SK-N-SH (cell line): ENCODE results near the gene ATP2B2. TPM values are rescaled to one million over a fixed set of nuclear protein-coding genes. Genes with fewer than 3 reads are reported as not detected.

Source experiments
- CTCF ChIA-PET: fragments of 300-600, 350-600 bp; formaldehyde crosslinking; extraction: SDS; loops from one replicate; lab custom pipeline; 2021; lab: Yijun Ruan, JAX
- POLR2A ChIA-PET: fragments of 350-600 bp; sonication (Branson Sonifier 250); formaldehyde crosslinking; extraction: SDS; loops from one replicate; lab custom pipeline; 2020; ENCODE audit warnings: antibody characterized with exemption, inconsistent platforms; lab: Yijun Ruan, JAX
- DNase-seq: peaks from one replicate; pipeline ENCODE4 v3.0.0; 2012
- H2AFZ ChIP-seq: fragments of 200-600 bp; sonication (generic); 2 replicates; pipeline ENCODE4 v1.8.1; 2016; ENCODE audit warnings: antibody characterized with exemption, mild to moderate bottlenecking, low read depth
- H3F3A ChIP-seq: fragments of 200-600 bp; sonication (generic); replicated peaks from 2 replicates; pipeline ENCODE3; 2016; ENCODE audit warnings: antibody characterized with exemption, mild to moderate bottlenecking; ENCODE audit not compliant: insufficient read depth
- H3K27ac ChIP-seq, 2 experiments: fragments of 200-500 bp in 1 of 2; fragments of 200-600 bp in 1 of 2; sonication (Bioruptor generic) in 1 of 2; sonication (generic), shearing (Covaris generic) in 1 of 2; 2 replicates each; pipeline versions ENCODE4 v1.5.1 to v1.6.1; 2014 to 2016; ENCODE audit warnings: low read depth in 2 of 2, inconsistent platforms in 1 of 2, low read length in 1 of 2, mild to moderate bottlenecking in 1 of 2, mixed read lengths in 1 of 2
- H3K27me3 ChIP-seq: fragments of 200-600 bp; sonication (generic), shearing (Covaris generic); 2 replicates; pipeline ENCODE4 v1.6.1; 2016; ENCODE audit warnings: mixed run types; ENCODE audit not compliant: insufficient read depth
- H3K36me3 ChIP-seq, 2 experiments: fragments of 200-500 bp in 1 of 2; fragments of 200-600 bp in 1 of 2; sonication (Bioruptor generic) in 1 of 2; sonication (generic) in 1 of 2; replicated peaks in 1 of 2; 2 replicates each; pipeline versions ENCODE3 to v1.5.1; 2014 to 2016; ENCODE audit warnings: low read length in 1 of 2, mild to moderate bottlenecking in 1 of 2; ENCODE audit not compliant: insufficient read depth in 2 of 2, control insufficient read depth in 1 of 2
- H3K4me1 ChIP-seq, 2 experiments: fragments of 200-500 bp in 1 of 2; fragments of 200-600 bp in 1 of 2; sonication (Bioruptor generic) in 1 of 2; sonication (generic), shearing (Covaris generic) in 1 of 2; 2 replicates each; pipeline versions ENCODE4 v1.5.1 to v1.6.1; 2014 to 2016; ENCODE audit warnings: low read depth in 1 of 2, low read length in 1 of 2, mixed run types in 1 of 2; ENCODE audit not compliant: insufficient read depth in 2 of 2, control insufficient read depth in 1 of 2
- H3K4me2 ChIP-seq: fragments of 200-600 bp; sonication (generic), shearing (Covaris generic); 2 replicates; pipeline ENCODE4 v1.6.1; 2017; ENCODE audit warnings: mixed run types
- H3K4me3 ChIP-seq, 2 experiments: fragments of 200-500 bp in 1 of 2; fragments of 200-600 bp in 1 of 2; sonication (Bioruptor generic) in 1 of 2; sonication (generic), shearing (Covaris generic) in 1 of 2; 2 replicates each; pipeline versions ENCODE4 v1.5.1 to v1.8.1; 2014 to 2016; ENCODE audit warnings: low read depth in 2 of 2, inconsistent platforms in 1 of 2, low read length in 1 of 2, mild to moderate bottlenecking in 1 of 2, mixed read lengths in 1 of 2, moderate library complexity in 1 of 2
- H3K79me2 ChIP-seq: fragments of 200-600 bp; sonication (generic); 2 replicates; pipeline ENCODE4 v1.8.1; 2017; ENCODE audit warnings: mild to moderate bottlenecking; ENCODE audit not compliant: insufficient read depth
- H3K9ac ChIP-seq: fragments of 200-600 bp; sonication (generic); 2 replicates; pipeline ENCODE4 v1.6.1; 2017; ENCODE audit warnings: mixed run types
- H3K9me2 ChIP-seq: fragments of 200-600 bp; sonication (generic); 2 replicates; pipeline ENCODE4 v1.6.1; 2017; ENCODE audit warnings: mixed run types
- H3K9me3 ChIP-seq: fragments of 200-600 bp; sonication (generic); 2 replicates; pipeline ENCODE4 v1.6.1; 2017; ENCODE audit warnings: mixed run types, mild to moderate bottlenecking, moderate library complexity
- H4K20me1 ChIP-seq: fragments of 200-600 bp; sonication (generic); 2 replicates; pipeline ENCODE4 v1.6.1; 2017; ENCODE audit warnings: mild to moderate bottlenecking, mixed run types; ENCODE audit not compliant: insufficient read depth
- EP300 ChIP-seq, 2 experiments: IDR thresholded peaks; 2 replicates each; pipeline versions ENCODE4 v1.4.0 to v1.6.1; 2012; ENCODE audit warnings: borderline replicate concordance in 1 of 2, low read depth in 1 of 2, low read length in 1 of 2
- FOSL2 ChIP-seq: IDR thresholded peaks from 2 replicates; pipeline ENCODE4 v1.4.0; 2012; ENCODE audit warnings: low read depth, mild to moderate bottlenecking, moderate library complexity, borderline replicate concordance
- GABPA ChIP-seq: IDR thresholded peaks from 2 replicates; pipeline ENCODE4 v1.4.0; 2012; ENCODE audit warnings: low read depth, mild to moderate bottlenecking
- MXI1 ChIP-seq: IDR thresholded peaks from 2 replicates; pipeline ENCODE4 v1.6.1; 2012; ENCODE audit warnings: mild to moderate bottlenecking, low read depth, low read length, improper control_type of control experiment
- POLR2AphosphoS5 ChIP-seq: IDR thresholded peaks from 2 replicates; pipeline ENCODE4 v1.6.1; 2012; ENCODE audit warnings: low read depth, low read length
- RCOR1 ChIP-seq: fragments of 150-350 bp; IDR thresholded peaks from 2 replicates; pipeline ENCODE4 v1.6.1; 2017; ENCODE audit warnings: antibody characterized with exemption, low read length
- RFX5 ChIP-seq: IDR thresholded peaks from 2 replicates; pipeline ENCODE4 v1.6.1; 2012; ENCODE audit warnings: mild to moderate bottlenecking, improper control_type of control experiment, low read length
- RXRA ChIP-seq: IDR thresholded peaks from 2 replicates; pipeline ENCODE4 v1.4.0; 2012; ENCODE audit warnings: low read depth, mild to moderate bottlenecking, borderline replicate concordance
- SMC3 ChIP-seq: IDR thresholded peaks from 2 replicates; pipeline ENCODE4 v1.6.1; 2012; ENCODE audit warnings: low read depth, low read length, improper control_type of control experiment
- TCF12 ChIP-seq: IDR thresholded peaks from 2 replicates; pipeline ENCODE4 v1.4.0; 2012
- YY1 ChIP-seq: IDR thresholded peaks from 2 replicates; pipeline ENCODE4 v1.4.0; 2012; ENCODE audit warnings: low read depth, mild to moderate bottlenecking
- WGBS: methylation state at CpG from one replicate; pipeline ENCODE4 v1.1.6; 2017; ENCODE audit warnings: low lambda C conversion rate; 5-methylcytosine and 5-hydroxymethylcytosine counted together
- polyA plus RNA-seq, 3 experiments: library from polyadenylated mRNA; depleted of rRNA; stranded (reverse); fragments of >200 nt; gene quantifications; 2 replicates each; pipeline ENCODE4 v1.2.3, GENCODE V29; 2012
- TF ChIP-seq, protein P1 (sequence below): IDR thresholded peaks from 2 replicates; pipeline ENCODE4 v1.4.0; 2012; ENCODE audit warnings: low read depth, borderline replicate concordance
- TF ChIP-seq, protein P2 (sequence below): fragments of 150-350 bp; IDR thresholded peaks from 2 replicates; pipeline ENCODE4 v1.6.1; 2017; ENCODE audit warnings: antibody characterized with exemption, low read length, low read depth, borderline replicate concordance
- TF ChIP-seq, protein P3 (sequence below): IDR thresholded peaks from 2 replicates; pipeline ENCODE4 v1.4.0; 2012; ENCODE audit warnings: low read depth, borderline replicate concordance
- TF ChIP-seq, protein P4 (sequence below): IDR thresholded peaks from 2 replicates; pipeline ENCODE4; 2012
- TF ChIP-seq, protein P5 (sequence below): fragments of 200-600 bp; sonication (generic); IDR thresholded peaks from 2 replicates; pipeline ENCODE4 v1.6.1; 2017; ENCODE audit warnings: antibody characterized with exemption, mild to moderate bottlenecking, moderate library complexity
- TF ChIP-seq, protein P6 (sequence below): IDR thresholded peaks from 2 replicates; pipeline ENCODE4 v1.6.1; 2012; ENCODE audit warnings: mild to moderate bottlenecking, low read depth, low read length, moderate library complexity

The ATP2B2 gene
- polyA plus RNA-seq, 1 of the 3 experiments (the other 2 are of a cell fraction) = 0.15 TPM

DNA sequence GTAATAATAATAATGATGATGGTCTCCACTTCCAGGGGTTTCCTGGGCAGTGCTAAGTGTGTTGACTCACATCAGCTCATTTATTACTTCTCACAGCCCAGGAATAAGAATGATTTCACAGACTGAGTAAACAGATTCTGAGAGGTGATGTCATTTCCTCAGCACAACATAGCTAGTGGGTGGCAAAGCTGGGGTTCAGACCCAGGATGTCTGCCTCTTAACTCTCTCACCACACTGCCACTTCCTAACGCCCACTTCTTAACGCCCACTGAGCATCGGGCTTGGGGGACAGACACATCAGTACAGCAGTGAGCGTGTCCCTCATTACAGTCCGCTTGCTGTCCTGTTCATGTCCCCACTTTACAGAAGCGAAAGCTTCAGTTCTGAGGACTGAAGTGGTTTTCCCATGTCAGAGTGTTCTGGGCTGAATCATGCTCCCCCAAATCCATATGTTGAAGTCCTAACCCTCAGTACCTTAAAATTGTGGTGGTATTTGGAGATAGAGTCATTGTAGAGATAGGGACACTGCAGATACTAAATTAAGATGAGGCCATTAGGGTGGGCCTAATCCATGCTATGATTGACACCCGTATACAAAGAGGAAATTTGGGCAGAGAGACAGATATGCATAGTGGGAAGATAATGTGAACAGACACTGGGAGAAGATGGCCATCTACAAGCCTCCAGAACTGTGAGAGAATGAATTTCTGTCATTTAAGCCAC, 68.0 kb downstream of the ATP2B2 start (continued):
- TF ChIP-seq, protein P1, sequence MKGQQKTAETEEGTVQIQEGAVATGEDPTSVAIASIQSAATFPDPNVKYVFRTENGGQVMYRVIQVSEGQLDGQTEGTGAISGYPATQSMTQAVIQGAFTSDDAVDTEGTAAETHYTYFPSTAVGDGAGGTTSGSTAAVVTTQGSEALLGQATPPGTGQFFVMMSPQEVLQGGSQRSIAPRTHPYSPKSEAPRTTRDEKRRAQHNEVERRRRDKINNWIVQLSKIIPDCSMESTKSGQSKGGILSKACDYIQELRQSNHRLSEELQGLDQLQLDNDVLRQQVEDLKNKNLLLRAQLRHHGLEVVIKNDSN = no peak
- TF ChIP-seq MXI1 (no peak), GABPA (no peak)

DNA sequence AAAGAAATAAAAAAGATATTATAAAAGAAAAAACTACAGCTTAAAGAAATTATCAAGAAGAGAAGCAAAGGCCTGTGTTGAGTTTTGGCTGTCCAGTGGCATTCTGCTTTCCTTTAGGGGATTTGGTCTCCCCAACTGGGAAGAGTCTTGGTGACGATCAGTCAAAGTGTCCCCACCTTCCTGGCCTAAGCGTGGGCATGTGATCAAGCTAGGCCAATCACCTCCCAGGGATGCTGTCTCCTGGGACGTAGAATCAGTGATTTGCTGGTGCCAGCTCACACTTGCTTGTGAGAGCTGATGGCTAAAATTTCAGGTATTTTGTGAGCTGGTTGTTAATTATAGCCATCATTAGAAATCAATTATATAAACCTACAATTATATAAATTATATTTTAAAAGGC, 69.5 kb downstream of the ATP2B2 start:
- WGBS = 44% methylated on average over 2 of the region's 3 CpGs
- Histone ChIP-seq H4K20me1 (no peaks in the 10 kb centered on the region), H2AFZ (no peak overlapping the region), H3K4me1 (peaks cover 5 to 18% of the 10 kb centered on the region in 2 experiments; a peak in 2 of 4 replicates), H3K27ac (no peak overlapping the region), H3K4me3 (no peak overlapping the region), H3K4me2 (no peak overlapping the region), H3K9me3 (no peaks in the 10 kb centered on the region), H3K27me3 (no peaks in the 10 kb centered on the region), H3F3A (no peaks in the 10 kb centered on the region), H3K9ac (no peak overlapping the region), H3K9me2 (no peaks in the 10 kb centered on the region)
- DNase-seq = no peak
- CTCF ChIA-PET = interaction anchor here (1.2 kb wide), 1 partner anchor 302 kb away, joined by 4 read pairs; no protein-coding TSS in a partner anchor
- POLR2A ChIA-PET = no interaction called here
- no peak for TF ChIP-seq MXI1
- TF ChIP-seq POLR2AphosphoS5 = no peak
- no peak for TF ChIP-seq EP300 (IDR thresholded peaks at IDR 0.05; ENCODE audit: borderline replicate concordance in 1 of 2, low read depth in 1 of 2, low read length in 1 of 2)
- TF ChIP-seq, protein P2, sequence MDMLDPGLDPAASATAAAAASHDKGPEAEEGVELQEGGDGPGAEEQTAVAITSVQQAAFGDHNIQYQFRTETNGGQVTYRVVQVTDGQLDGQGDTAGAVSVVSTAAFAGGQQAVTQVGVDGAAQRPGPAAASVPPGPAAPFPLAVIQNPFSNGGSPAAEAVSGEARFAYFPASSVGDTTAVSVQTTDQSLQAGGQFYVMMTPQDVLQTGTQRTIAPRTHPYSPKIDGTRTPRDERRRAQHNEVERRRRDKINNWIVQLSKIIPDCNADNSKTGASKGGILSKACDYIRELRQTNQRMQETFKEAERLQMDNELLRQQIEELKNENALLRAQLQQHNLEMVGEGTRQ = no peak
- TF ChIP-seq, protein P3, sequence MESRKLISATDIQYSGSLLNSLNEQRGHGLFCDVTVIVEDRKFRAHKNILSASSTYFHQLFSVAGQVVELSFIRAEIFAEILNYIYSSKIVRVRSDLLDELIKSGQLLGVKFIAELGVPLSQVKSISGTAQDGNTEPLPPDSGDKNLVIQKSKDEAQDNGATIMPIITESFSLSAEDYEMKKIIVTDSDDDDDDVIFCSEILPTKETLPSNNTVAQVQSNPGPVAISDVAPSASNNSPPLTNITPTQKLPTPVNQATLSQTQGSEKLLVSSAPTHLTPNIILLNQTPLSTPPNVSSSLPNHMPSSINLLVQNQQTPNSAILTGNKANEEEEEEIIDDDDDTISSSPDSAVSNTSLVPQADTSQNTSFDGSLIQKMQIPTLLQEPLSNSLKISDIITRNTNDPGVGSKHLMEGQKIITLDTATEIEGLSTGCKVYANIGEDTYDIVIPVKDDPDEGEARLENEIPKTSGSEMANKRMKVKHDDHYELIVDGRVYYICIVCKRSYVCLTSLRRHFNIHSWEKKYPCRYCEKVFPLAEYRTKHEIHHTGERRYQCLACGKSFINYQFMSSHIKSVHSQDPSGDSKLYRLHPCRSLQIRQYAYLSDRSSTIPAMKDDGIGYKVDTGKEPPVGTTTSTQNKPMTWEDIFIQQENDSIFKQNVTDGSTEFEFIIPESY = no peak
- TF ChIP-seq RFX5 = no peak
- TF ChIP-seq, protein P4, sequence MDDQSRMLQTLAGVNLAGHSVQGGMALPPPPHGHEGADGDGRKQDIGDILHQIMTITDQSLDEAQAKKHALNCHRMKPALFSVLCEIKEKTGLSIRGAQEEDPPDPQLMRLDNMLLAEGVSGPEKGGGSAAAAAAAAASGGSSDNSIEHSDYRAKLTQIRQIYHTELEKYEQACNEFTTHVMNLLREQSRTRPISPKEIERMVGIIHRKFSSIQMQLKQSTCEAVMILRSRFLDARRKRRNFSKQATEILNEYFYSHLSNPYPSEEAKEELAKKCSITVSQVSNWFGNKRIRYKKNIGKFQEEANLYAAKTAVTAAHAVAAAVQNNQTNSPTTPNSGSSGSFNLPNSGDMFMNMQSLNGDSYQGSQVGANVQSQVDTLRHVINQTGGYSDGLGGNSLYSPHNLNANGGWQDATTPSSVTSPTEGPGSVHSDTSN = no peak
- TF ChIP-seq, protein P5, sequence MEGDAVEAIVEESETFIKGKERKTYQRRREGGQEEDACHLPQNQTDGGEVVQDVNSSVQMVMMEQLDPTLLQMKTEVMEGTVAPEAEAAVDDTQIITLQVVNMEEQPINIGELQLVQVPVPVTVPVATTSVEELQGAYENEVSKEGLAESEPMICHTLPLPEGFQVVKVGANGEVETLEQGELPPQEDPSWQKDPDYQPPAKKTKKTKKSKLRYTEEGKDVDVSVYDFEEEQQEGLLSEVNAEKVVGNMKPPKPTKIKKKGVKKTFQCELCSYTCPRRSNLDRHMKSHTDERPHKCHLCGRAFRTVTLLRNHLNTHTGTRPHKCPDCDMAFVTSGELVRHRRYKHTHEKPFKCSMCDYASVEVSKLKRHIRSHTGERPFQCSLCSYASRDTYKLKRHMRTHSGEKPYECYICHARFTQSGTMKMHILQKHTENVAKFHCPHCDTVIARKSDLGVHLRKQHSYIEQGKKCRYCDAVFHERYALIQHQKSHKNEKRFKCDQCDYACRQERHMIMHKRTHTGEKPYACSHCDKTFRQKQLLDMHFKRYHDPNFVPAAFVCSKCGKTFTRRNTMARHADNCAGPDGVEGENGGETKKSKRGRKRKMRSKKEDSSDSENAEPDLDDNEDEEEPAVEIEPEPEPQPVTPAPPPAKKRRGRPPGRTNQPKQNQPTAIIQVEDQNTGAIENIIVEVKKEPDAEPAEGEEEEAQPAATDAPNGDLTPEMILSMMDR = no peak
- no peak for TF ChIP-seq TCF12
- no peak for TF ChIP-seq YY1
- TF ChIP-seq RXRA = no peak
- no peak for TF ChIP-seq RCOR1
- TF ChIP-seq FOSL2 = no peak
- TF ChIP-seq SMC3 = no peak
- TF ChIP-seq, protein P6, sequence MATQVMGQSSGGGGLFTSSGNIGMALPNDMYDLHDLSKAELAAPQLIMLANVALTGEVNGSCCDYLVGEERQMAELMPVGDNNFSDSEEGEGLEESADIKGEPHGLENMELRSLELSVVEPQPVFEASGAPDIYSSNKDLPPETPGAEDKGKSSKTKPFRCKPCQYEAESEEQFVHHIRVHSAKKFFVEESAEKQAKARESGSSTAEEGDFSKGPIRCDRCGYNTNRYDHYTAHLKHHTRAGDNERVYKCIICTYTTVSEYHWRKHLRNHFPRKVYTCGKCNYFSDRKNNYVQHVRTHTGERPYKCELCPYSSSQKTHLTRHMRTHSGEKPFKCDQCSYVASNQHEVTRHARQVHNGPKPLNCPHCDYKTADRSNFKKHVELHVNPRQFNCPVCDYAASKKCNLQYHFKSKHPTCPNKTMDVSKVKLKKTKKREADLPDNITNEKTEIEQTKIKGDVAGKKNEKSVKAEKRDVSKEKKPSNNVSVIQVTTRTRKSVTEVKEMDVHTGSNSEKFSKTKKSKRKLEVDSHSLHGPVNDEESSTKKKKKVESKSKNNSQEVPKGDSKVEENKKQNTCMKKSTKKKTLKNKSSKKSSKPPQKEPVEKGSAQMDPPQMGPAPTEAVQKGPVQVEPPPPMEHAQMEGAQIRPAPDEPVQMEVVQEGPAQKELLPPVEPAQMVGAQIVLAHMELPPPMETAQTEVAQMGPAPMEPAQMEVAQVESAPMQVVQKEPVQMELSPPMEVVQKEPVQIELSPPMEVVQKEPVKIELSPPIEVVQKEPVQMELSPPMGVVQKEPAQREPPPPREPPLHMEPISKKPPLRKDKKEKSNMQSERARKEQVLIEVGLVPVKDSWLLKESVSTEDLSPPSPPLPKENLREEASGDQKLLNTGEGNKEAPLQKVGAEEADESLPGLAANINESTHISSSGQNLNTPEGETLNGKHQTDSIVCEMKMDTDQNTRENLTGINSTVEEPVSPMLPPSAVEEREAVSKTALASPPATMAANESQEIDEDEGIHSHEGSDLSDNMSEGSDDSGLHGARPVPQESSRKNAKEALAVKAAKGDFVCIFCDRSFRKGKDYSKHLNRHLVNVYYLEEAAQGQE = no peak
- TF ChIP-seq, all 33 proteins: peak for 0
- Histone ChIP-seq H3K79me2 (no peaks in the 10 kb centered on the region), H3K36me3 (no peaks in the 10 kb centered on the region)
